Stimulated activated naive CD8-positive, alpha-beta T cell treated with anti-CD3 and anti-CD28 coated beads, Interleukin-15, amount 100 ng/mL, for 72 hours (primary cell): ENCODE results near the gene EML6.

Experiments
- ATAC-seq: fragments of 150-1000 bp; cut with Tn5 transposase; 2 replicates; pipeline ENCODE4 v1.10.0; 2021; ENCODE audit warnings: mild to moderate bottlenecking, moderate library complexity
- DNase-seq, 2 donors: peaks; one replicate each; pipeline ENCODE4 v3.0.0; 2021 to 2022
- H3K27ac Mint-ChIP-seq, 2 donors: one replicate each; pipeline ENCODE4 v1.8.0; 2022; ENCODE audit warnings: mild to moderate bottlenecking in 2 of 2, mixed read lengths in 2 of 2, moderate library complexity in 2 of 2
- H3K27me3 Mint-ChIP-seq: one replicate; pipeline ENCODE4 v1.8.0; 2022; ENCODE audit warnings: mixed read lengths
- H3K4me1 Mint-ChIP-seq: one replicate; pipeline ENCODE4 v1.8.0; 2022; ENCODE audit warnings: mild to moderate bottlenecking, mixed read lengths
- H3K4me3 Mint-ChIP-seq, 2 donors: one replicate each; pipeline ENCODE4 v1.8.0; 2022; ENCODE audit warnings: mild to moderate bottlenecking in 2 of 2, mixed read lengths in 2 of 2, moderate library complexity in 1 of 2
- H3K9me3 Mint-ChIP-seq, 2 donors: one replicate each; pipeline ENCODE4 v1.8.0; 2022; ENCODE audit warnings: mixed read lengths in 2 of 2

The EML6 gene

GRCh38 chr2:54928719-54929118 is 205.3 kb downstream of the EML6 start:
- peaks cover 0 to 9% of the 10 kb centered on the region in 2 donors for H3K9me3 Mint-ChIP-seq
- ATAC-seq: no peak
- H3K27me3 Mint-ChIP-seq: no peaks in the 10 kb centered on the region
- H3K4me3 Mint-ChIP-seq: no peak overlapping the region
- H3K27ac Mint-ChIP-seq: no peak overlapping the region
- no peaks in the 10 kb centered on the region for H3K4me1 Mint-ChIP-seq
- DNase-seq: no peak

GRCh38 chr2:54931473-54931872 is 208.0 kb downstream of the EML6 start:
- peaks cover 0 to 9% of the 10 kb centered on the region in 2 donors for H3K9me3 Mint-ChIP-seq

GRCh38 chr2:54935389-54935788 is 211.9 kb downstream of the EML6 start:
- H3K27me3 Mint-ChIP-seq: no peaks in the 10 kb centered on the region
- H3K4me1 Mint-ChIP-seq: no peaks in the 10 kb centered on the region
- ATAC-seq: no peak

More at GRCh38 chr2:54931473-54931872, 208.0 kb downstream of the EML6 start:
- Mint-ChIP-seq H3K27me3 (no peaks in the 10 kb centered on the region), H3K4me1 (no peaks in the 10 kb centered on the region), H3K4me3 (no peak overlapping the region), H3K27ac (no peak overlapping the region)
- ATAC-seq (no peak), DNase-seq (no peak)

GRCh38 chr2:54936766-54937165 is 213.3 kb downstream of the EML6 start:
- H3K4me3 Mint-ChIP-seq: no peak overlapping the region
- no peak overlapping the region for H3K27ac Mint-ChIP-seq
- ATAC-seq: no peak
- peaks cover 0 to 20% of the 10 kb centered on the region in 2 donors for H3K9me3 Mint-ChIP-seq
- no peaks in the 10 kb centered on the region for H3K4me1 Mint-ChIP-seq
- DNase-seq: no peak
- H3K27me3 Mint-ChIP-seq: no peaks in the 10 kb centered on the region

More at GRCh38 chr2:54935389-54935788, 211.9 kb downstream of the EML6 start:
- Mint-ChIP-seq H3K9me3 (peaks cover 0 to 20% of the 10 kb centered on the region in 2 donors), H3K4me3 (no peak overlapping the region), H3K27ac (no peak overlapping the region)
- no peak for DNase-seq

- Mint-ChIP-seq H3K27ac (no peak overlapping the region), H3K4me3 (no peak overlapping the region)
These were observed 216.1 kb downstream of the EML6 start for GRCh38 chr2:54939446-54940118.

GRCh38 chr2:54940723-54941122 is 217.3 kb downstream of the EML6 start:
- ATAC-seq (no peak), DNase-seq (no peak)
- peaks cover 6% of the 10 kb centered on the region for H3K4me1 Mint-ChIP-seq
- no peaks in the 10 kb centered on the region for H3K27me3 Mint-ChIP-seq
- H3K4me3 Mint-ChIP-seq: no peak overlapping the region
- no peak overlapping the region for H3K27ac Mint-ChIP-seq
- peaks cover 0 to 20% of the 10 kb centered on the region in 2 donors for H3K9me3 Mint-ChIP-seq

More at GRCh38 chr2:54939446-54940118, 216.1 kb downstream of the EML6 start:
- no peak for DNase-seq
- H3K4me1 Mint-ChIP-seq: no peaks in the 10 kb centered on the region
- no peak for ATAC-seq
- H3K9me3 Mint-ChIP-seq: peaks cover 0 to 20% of the 10 kb centered on the region in 2 donors
- H3K27me3 Mint-ChIP-seq: no peaks in the 10 kb centered on the region

- H3K27me3 Mint-ChIP-seq: no peaks in the 10 kb centered on the region
These were observed 218.0 kb downstream of the EML6 start for GRCh38 chr2:54941248-54941984.

GRCh38 chr2:54942373-54942772 is 218.9 kb downstream of the EML6 start:
- H3K4me3 Mint-ChIP-seq: no peak overlapping the region
- H3K9me3 Mint-ChIP-seq: peaks cover 0 to 20% of the 10 kb centered on the region in 2 donors
- DNase-seq (peak; percentile 29 to 58), ATAC-seq (peak; percentile 88)
- H3K27me3 Mint-ChIP-seq: no peaks in the 10 kb centered on the region
- H3K27ac Mint-ChIP-seq: no peak overlapping the region
- peaks cover 11% of the 10 kb centered on the region for H3K4me1 Mint-ChIP-seq

More at GRCh38 chr2:54941248-54941984, 218.0 kb downstream of the EML6 start:
- H3K27ac Mint-ChIP-seq: no peak overlapping the region
- no peak for DNase-seq
- peaks cover 11% of the 10 kb centered on the region for H3K4me1 Mint-ChIP-seq
- no peak for ATAC-seq
- no peak overlapping the region for H3K4me3 Mint-ChIP-seq
- peaks cover 0 to 20% of the 10 kb centered on the region in 2 donors for H3K9me3 Mint-ChIP-seq

- H3K4me3 Mint-ChIP-seq: no peak overlapping the region
- DNase-seq: no peak
- no peaks in the 10 kb centered on the region for H3K27me3 Mint-ChIP-seq
- ATAC-seq: no peak
- H3K9me3 Mint-ChIP-seq: peaks cover 0 to under 1% of the 10 kb centered on the region in 2 donors
- peaks cover 11% of the 10 kb centered on the region for H3K4me1 Mint-ChIP-seq
- H3K27ac Mint-ChIP-seq: no peak overlapping the region
These were observed 221.4 kb downstream of the EML6 start for GRCh38 chr2:54944724-54945326.

- Mint-ChIP-seq H3K27me3 (no peaks in the 10 kb centered on the region), H3K9me3 (no peaks in the 10 kb centered on the region), H3K4me1 (peaks cover 11% of the 10 kb centered on the region), H3K27ac (peak overlapping the region in 1 of 2 donors; percentile 5), H3K4me3 (peak overlapping the region; percentile 4 to 24)
- DNase-seq (peak in 1 of 2 donors; percentile 41), ATAC-seq (peak; percentile 78)
These were observed 222.1 kb downstream of the EML6 start for GRCh38 chr2:54945391-54946219.

GRCh38 chr2:54946220-54946805 is 222.9 kb downstream of the EML6 start:
- H3K27me3 Mint-ChIP-seq: no peaks in the 10 kb centered on the region
- no peak overlapping the region for H3K4me3 Mint-ChIP-seq
- no peak for DNase-seq
- H3K4me1 Mint-ChIP-seq: peaks cover 11% of the 10 kb centered on the region
- no peak overlapping the region for H3K27ac Mint-ChIP-seq
- ATAC-seq: no peak
- no peaks in the 10 kb centered on the region for H3K9me3 Mint-ChIP-seq

- H3K27ac Mint-ChIP-seq: no peak overlapping the region
- no peaks in the 10 kb centered on the region for H3K9me3 Mint-ChIP-seq
- ATAC-seq (no peak), DNase-seq (no peak)
- H3K4me3 Mint-ChIP-seq: no peak overlapping the region
- peaks cover 2% of the 10 kb centered on the region for H3K27me3 Mint-ChIP-seq
- H3K4me1 Mint-ChIP-seq: peaks cover 11% of the 10 kb centered on the region
These were observed 223.7 kb downstream of the EML6 start for GRCh38 chr2:54947136-54947535.

- Mint-ChIP-seq H3K4me1 (peaks cover 11% of the 10 kb centered on the region), H3K27ac (no peak overlapping the region), H3K27me3 (peaks cover 7% of the 10 kb centered on the region), H3K4me3 (no peak overlapping the region), H3K9me3 (no peaks in the 10 kb centered on the region)
- no peak for DNase-seq
- ATAC-seq: no peak
These were observed 224.2 kb downstream of the EML6 start for GRCh38 chr2:54947646-54948045.

- Mint-ChIP-seq H3K9me3 (no peaks in the 10 kb centered on the region), H3K4me3 (no peak overlapping the region), H3K27ac (no peak overlapping the region), H3K4me1 (peaks cover 11% of the 10 kb centered on the region), H3K27me3 (peaks cover 8% of the 10 kb centered on the region)
- DNase-seq (no peak), ATAC-seq (no peak)
These were observed 224.7 kb downstream of the EML6 start for GRCh38 chr2:54948120-54948519.

GRCh38 chr2:54949431-54949830 is 226.0 kb downstream of the EML6 start:
- H3K27me3 Mint-ChIP-seq: peaks cover 8% of the 10 kb centered on the region
- H3K27ac Mint-ChIP-seq: no peak overlapping the region
- peaks cover 11% of the 10 kb centered on the region for H3K4me1 Mint-ChIP-seq
- H3K4me3 Mint-ChIP-seq: no peak overlapping the region
- ATAC-seq (no peak), DNase-seq (no peak)
- no peaks in the 10 kb centered on the region for H3K9me3 Mint-ChIP-seq
